IPS-15b (cell line): ENCODE data around the gene PRPF31.
"Not testable (repeated sequence)": the region's sequence is repeated elsewhere in the genome, so short reads cannot be mapped to it uniquely, and the experiment has no call there.

ENCODE experiments used
- H3K27me3 ChIP-seq: one replicate; pipeline ENCODE4 v1.6.1; 2013; ENCODE audit warnings: low read length; ENCODE audit not compliant: control insufficient read depth, insufficient read depth
- H3K36me3 ChIP-seq: one replicate; pipeline ENCODE4 v1.6.1; 2013; ENCODE audit warnings: low read length; ENCODE audit not compliant: control insufficient read depth, insufficient read depth
- H3K4me1 ChIP-seq: one replicate; pipeline ENCODE4 v1.6.1; 2013; ENCODE audit warnings: mild to moderate bottlenecking, low read length; ENCODE audit not compliant: control insufficient read depth, insufficient read depth
- H3K4me3 ChIP-seq: one replicate; pipeline ENCODE4 v1.5.1; 2013; ENCODE audit warnings: low read depth, low read length
- H3K9ac ChIP-seq: one replicate; pipeline ENCODE4 v1.6.1; 2013; ENCODE audit warnings: low read depth, mild to moderate bottlenecking, low read length
- H3K9me3 ChIP-seq: one replicate; pipeline ENCODE4 v1.6.1; 2013; ENCODE audit warnings: mild to moderate bottlenecking, low read length; ENCODE audit not compliant: control insufficient read depth, insufficient read depth

The PRPF31 gene

GRCh38 chr19:54162241-54162805 is 46.8 kb downstream of the PRPF31 start:
- H3K9me3 ChIP-seq, result no peaks in the 10 kb centered on the region
- peak overlapping the region; percentile 68 for H3K4me3 ChIP-seq
- peaks cover 9% of the 10 kb centered on the region for H3K4me1 ChIP-seq

DNA sequence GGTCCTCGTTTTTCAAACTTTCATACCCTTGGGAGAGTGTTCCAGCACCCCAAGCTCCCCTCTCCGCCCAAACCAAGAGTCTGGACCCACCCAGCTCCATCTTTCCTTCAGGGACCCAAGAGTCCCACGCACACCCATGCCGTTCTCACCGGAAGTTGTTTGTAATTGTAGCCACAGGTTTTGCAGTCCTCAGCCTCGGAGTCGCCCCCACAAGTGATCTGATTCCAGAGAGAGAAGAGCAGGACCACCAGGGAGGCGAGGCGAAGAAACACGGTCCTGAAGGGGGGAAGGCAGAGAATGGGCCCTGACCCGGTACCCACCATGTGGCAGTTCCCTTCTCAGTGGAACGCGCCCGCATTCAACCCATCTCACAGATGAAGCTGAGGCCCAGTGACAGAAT is 47.3 kb downstream of the PRPF31 start:
- Histone ChIP-seq H3K9me3 (no peaks in the 10 kb centered on the region), H3K36me3 (no peaks in the 10 kb centered on the region), H3K27me3 (peaks cover 4% of the 10 kb centered on the region), H3K4me1 (peaks cover 9% of the 10 kb centered on the region), H3K4me3 (peak overlapping the region; percentile 68), H3K9ac (no peak overlapping the region)

More at GRCh38 chr19:54162241-54162805, 46.8 kb downstream of the PRPF31 start:
- H3K36me3 ChIP-seq, result peaks cover 2% of the 10 kb centered on the region
- H3K9ac ChIP-seq, result no peak overlapping the region
- H3K27me3 ChIP-seq, result peaks cover 4% of the 10 kb centered on the region

- no peak overlapping the region for H3K9ac ChIP-seq
- H3K4me1 ChIP-seq, result peaks cover 6% of the 10 kb centered on the region
- no peaks in the 10 kb centered on the region for H3K9me3 ChIP-seq
- H3K27me3 ChIP-seq, result peaks cover 4% of the 10 kb centered on the region
- H3K36me3 ChIP-seq, result no peaks in the 10 kb centered on the region
- H3K4me3 ChIP-seq, result peak overlapping the region; percentile 65
These were observed 49.0 kb downstream of the PRPF31 start for GRCh38 chr19:54164369-54165068.

DNA sequence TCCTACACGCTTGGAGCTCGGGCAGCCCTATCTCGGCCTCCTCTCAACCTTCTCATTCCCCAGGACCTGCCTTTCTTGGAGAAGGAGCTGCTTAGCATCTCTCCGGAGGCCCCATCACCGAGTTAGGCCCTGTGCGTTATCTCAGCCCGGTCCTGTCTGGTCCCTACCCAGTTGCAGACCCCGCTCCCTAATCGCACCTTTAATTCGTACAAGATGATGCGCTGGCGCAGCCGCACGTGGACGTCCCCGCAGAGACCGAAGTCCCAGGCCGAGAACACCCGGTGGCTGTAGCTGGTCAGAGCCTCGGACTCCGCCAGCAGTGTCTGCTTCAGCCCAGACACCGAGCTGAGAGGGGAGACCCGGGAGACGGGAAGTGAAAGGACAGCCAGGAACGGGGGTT is 49.7 kb downstream of the PRPF31 start:
- H3K36me3 ChIP-seq, result no peaks in the 10 kb centered on the region

DNA sequence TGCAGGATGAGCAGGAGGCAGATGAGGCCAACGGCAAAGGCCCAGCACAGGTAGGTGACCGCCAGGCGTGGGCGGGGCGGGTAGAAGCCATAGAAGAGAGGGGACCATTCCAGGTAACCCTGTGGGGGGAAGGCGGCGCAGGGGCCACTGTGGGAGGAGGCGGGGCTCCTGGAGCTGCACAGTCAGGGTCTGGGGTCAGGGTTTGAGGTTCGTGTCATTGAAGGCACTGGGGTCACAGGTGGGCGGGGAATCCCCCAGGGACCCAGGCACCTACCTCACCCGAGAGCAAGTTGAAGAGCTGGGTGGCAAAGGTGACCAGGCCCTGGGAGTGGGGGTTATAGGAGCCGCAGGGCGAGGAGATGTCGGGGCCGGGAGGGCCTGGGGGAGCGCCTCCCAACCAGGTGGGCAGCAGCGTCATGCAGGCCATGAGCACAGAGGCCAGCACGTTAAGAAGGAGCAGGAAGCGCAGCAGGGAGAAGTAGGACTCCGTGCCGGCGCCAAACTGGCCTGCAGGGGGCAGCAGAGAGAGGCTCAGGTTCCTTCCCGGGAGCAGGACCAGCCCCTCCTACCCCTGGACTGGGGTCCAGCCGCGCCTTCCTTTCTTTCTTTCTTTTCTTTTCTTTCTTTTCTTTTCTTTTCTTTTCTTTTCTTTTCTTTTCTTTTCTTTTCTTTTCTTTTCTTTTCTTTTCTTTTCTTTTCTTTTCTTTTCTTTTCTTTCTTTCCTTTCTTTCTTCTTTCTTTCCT is 52.8 kb downstream of the PRPF31 start:
- Histone ChIP-seq H3K9ac (no peak overlapping the region), H3K4me1 (peaks cover 3% of the 10 kb centered on the region), H3K36me3 (no peaks in the 10 kb centered on the region), H3K27me3 (peaks cover 4% of the 10 kb centered on the region), H3K4me3 (no peak overlapping the region), H3K9me3 (no peaks in the 10 kb centered on the region)

More for the DNA sequence above, 49.7 kb downstream of the PRPF31 start:
- Histone ChIP-seq H3K4me1 (peaks cover 6% of the 10 kb centered on the region), H3K27me3 (peaks cover 4% of the 10 kb centered on the region), H3K4me3 (no peak overlapping the region), H3K9me3 (no peaks in the 10 kb centered on the region), H3K9ac (no peak overlapping the region)

GRCh38 chr19:54169149-54169740 is 53.7 kb downstream of the PRPF31 start:
- H3K4me3 ChIP-seq, result no peak overlapping the region
- H3K4me1 ChIP-seq, result peaks cover 3% of the 10 kb centered on the region
- no peaks in the 10 kb centered on the region for H3K36me3 ChIP-seq
- no peaks in the 10 kb centered on the region for H3K27me3 ChIP-seq
- no peaks in the 10 kb centered on the region for H3K9me3 ChIP-seq
- H3K9ac ChIP-seq, result no peak overlapping the region

DNA sequence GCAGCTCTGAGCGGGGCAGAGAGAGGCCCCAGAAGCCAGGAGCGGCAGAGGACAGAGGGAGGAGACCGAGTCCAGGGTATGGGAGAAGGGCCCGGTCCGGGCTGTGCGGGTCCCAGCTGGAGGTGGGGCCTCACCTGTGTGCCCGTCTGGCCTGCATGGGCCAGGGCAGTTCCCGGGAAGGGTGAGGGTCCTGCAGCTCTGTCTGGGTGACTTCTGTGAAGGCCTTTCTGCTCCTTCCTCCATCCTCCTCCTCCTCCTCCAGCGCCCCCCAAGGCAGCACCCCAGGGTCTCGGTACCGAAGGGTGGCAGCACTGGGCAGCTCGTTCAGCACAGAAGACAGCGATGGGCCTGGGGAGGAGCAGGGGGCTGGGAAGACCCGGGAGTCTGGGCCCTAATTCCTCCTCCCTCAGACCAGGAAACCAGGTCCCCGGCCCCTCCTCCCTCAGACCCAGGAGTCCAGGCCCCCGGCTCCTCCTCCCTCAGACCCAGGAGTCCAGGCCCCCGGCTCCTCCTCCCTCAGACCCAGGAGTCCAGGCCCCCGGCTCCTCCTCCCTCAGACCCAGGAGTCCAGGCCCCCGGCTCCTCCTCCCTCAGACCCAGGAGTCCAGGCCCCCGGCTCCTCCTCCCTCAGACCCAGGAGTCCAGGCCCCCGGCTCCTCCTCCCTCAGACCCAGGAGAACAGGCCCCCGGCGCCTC is 56.3 kb downstream of the PRPF31 start:
- not testable (repeated sequence) for H3K36me3 ChIP-seq, H3K9ac ChIP-seq, H3K4me1 ChIP-seq, H3K9me3 ChIP-seq, H3K27me3 ChIP-seq
- H3K4me3 ChIP-seq, result peak overlapping the region; percentile 22

DNA sequence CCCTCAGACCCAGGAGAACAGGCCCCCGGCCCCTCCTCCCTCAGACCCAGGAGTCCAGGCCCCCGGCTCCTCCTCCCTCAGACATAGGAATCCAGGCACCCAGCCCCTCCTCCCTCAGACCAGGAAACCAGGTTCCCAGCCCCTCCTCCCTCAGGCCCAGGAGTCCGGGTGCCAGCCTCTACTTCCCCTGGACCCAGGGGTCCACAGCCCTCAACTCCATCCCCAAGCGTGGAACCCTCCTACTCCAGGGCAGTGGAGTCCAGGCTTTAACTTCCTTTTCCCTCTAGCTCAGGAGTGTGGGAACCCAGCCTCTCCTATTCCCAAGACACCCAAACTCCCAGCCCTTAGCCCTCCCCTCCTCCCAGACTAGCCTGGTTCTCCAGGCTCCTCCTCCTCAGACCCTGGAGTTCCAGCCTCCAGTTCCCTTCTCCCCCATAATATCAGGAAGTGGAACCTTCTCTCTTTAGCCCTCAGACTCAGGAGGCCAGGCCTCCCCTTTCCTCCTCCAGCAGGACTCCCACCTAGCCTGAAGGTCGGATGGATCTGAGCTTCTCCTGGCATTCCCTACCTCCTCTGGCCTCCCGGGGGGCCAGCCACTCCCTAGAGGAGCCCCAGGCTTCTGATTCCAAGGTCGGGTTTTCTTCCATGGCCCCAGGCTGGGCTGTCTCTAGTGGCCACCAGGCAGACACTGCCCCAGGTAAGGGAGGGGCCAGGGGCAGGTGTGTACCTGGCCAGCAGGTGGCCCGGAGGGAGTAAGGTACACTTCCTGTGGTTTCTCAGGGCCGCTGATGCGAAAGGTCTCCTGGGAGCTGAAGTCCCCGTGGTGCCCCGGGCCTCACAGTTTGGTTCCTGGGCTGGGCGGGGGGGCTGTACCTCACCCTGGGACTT is 57.2 kb downstream of the PRPF31 start, which contains the start of gene TMC4:
Gene TMC4 (minus strand): TSS at position 690 of the 888 bp plus-strand sequence. CDS start 43 bp downstream, at position 647.
- Histone ChIP-seq H3K36me3 (peaks cover 6% of the 10 kb centered on the region), H3K9ac (peak within 1 kb of the TSS; percentile 76), H3K4me3 (peak within 1 kb of the TSS; percentile 77), H3K4me1 (peaks cover 3% of the 10 kb centered on the region), H3K9me3 (no peaks in the 10 kb centered on the region), H3K27me3 (no peaks in the 10 kb centered on the region)

- Histone ChIP-seq H3K27me3 (no peaks in the 10 kb centered on the region), H3K4me1 (peaks cover 3% of the 10 kb centered on the region), H3K4me3 (peak overlapping the region; percentile 77), H3K9me3 (no peaks in the 10 kb centered on the region), H3K9ac (no peak overlapping the region), H3K36me3 (peaks cover 6% of the 10 kb centered on the region)
These were observed 57.8 kb downstream of the PRPF31 start for GRCh38 chr19:54173359-54173699.

- Histone ChIP-seq H3K27me3 (no peaks in the 10 kb centered on the region), H3K4me3 (no peak overlapping the region), H3K36me3 (peaks cover 6% of the 10 kb centered on the region), H3K9me3 (no peaks in the 10 kb centered on the region), H3K9ac (no peak overlapping the region), H3K4me1 (peaks cover 3% of the 10 kb centered on the region)
These were observed 58.6 kb downstream of the PRPF31 start for GRCh38 chr19:54173951-54174834.
